DOHH2 (cell line): Measurements from ENCODE around the gene TMEM94.

Source experiments
- CTCF ChIP-seq: fragments of 200-600 bp; sonication (generic); IDR thresholded peaks from one replicate; pipeline ENCODE4 v1.5.1; 2014; ENCODE audit warnings: antibody characterized with exemption, mild to moderate bottlenecking, low read depth, low read length; ENCODE audit not compliant: poor library complexity, severe bottlenecking
- EZH2phosphoT487 ChIP-seq: fragments of 200-600 bp; sonication (generic); IDR thresholded peaks from 2 replicates; pipeline ENCODE4 v1.6.1; 2017; ENCODE audit warnings: borderline replicate concordance, mild to moderate bottlenecking, antibody characterized with exemption, low read length, moderate library complexity, mixed read lengths

GRCh38 chr17:75490173-75490743, 33.8 kb downstream of the TMEM94 start:
- no peak for TF ChIP-seq CTCF
- no peak for TF ChIP-seq EZH2phosphoT487
